ENCODE data around the gene DDX10. TPM values are rescaled to one million over a fixed set of nuclear protein-coding genes. Genes with fewer than 3 reads are reported as not detected.

DDX10 gene
- total RNA-seq, 1 donor from 2014 or later, result 32.2 TPM

GRCh38 chr11:108654994-108655631 is 9.8 kb upstream of the DDX10 start:
- H3K9me3 ChIP-seq (ENCODE audit: insufficient read depth, low read depth, low read length), result no peaks in the 10 kb centered on the region
- H3K36me3 Mint-ChIP-seq (ENCODE audit: low read depth, unreplicated experiment), result no peaks in the 10 kb centered on the region
- H3K27ac Mint-ChIP-seq (ENCODE audit: unreplicated experiment), result no peak overlapping the region
- FAIRE-seq (peak; percentile 79), DNase-seq (ENCODE audit: low read depth) (peak; percentile 18)
- H3K36me3 ChIP-seq (ENCODE audit: insufficient read depth, low read length), result no peaks in the 10 kb centered on the region
- TF ChIP-seq EZH2 (IDR thresholded peaks at IDR 0.05; ENCODE audit: insufficient read depth, low read length) (no peak), CTCF (IDR thresholded peaks at IDR 0.05; ENCODE audit: insufficient read depth, low read depth, low read length) (peak; percentile 65)
- H3K27me3 Mint-ChIP-seq (ENCODE audit: low read depth, unreplicated experiment), result no peaks in the 10 kb centered on the region
- no peak overlapping the region for H3K4me2 ChIP-seq (ENCODE audit: low read length)
- no peak overlapping the region for H3K4me3 ChIP-seq (ENCODE audit: insufficient read depth, low read depth, low read length)
- no peak overlapping the region for H3K9ac ChIP-seq (ENCODE audit: low read length)
- no peaks in the 10 kb centered on the region for H3K9me3 Mint-ChIP-seq (ENCODE audit: unreplicated experiment)
- H3K4me1 ChIP-seq (ENCODE audit: insufficient read depth, low read length), result no peaks in the 10 kb centered on the region
- no peaks in the 10 kb centered on the region for H3K79me2 ChIP-seq (ENCODE audit: insufficient read depth, low read length)
- no peaks in the 10 kb centered on the region for H4K20me1 ChIP-seq (ENCODE audit: insufficient read depth, low read length)
- no peak overlapping the region for H3K27ac ChIP-seq (ENCODE audit: low read depth, low read length)
- no peak overlapping the region for H2AFZ ChIP-seq (ENCODE audit: low read depth, low read length)
- H3K27me3 ChIP-seq (ENCODE audit: insufficient read depth, low read length), result no peaks in the 10 kb centered on the region
- H3K4me1 Mint-ChIP-seq (ENCODE audit: low read depth, unreplicated experiment), result no peaks in the 10 kb centered on the region
- no peak overlapping the region for H3K4me3 Mint-ChIP-seq (ENCODE audit: unreplicated experiment)

DNA sequence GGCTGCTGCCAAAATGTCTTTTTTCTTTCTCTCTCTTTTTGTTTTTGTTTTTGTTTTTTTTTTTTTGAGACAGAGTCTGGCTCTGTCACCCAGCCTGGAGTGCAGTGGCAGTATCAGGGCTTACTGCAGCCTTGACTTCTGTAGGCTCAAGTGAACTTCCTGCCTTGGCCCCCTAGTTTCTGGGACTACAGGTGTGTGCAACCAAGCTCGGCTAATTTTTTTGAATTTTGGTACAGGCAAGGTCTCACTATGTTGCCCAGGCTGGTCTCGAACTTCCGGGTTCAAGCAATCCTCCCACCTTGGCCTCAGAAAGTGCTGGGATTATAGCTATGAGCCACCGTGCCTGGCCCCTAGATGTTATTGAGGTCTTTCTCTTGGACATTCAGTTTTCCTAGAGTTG is 2.2 kb upstream of the DDX10 start:
- no peaks in the 10 kb centered on the region for H3K9me3 ChIP-seq (ENCODE audit: insufficient read depth, low read depth, low read length)
- H3K27me3 ChIP-seq (ENCODE audit: insufficient read depth, low read length), result no peaks in the 10 kb centered on the region
- peaks cover 29% of the 10 kb centered on the region for H3K79me2 ChIP-seq (ENCODE audit: insufficient read depth, low read length)
- no peak overlapping the region for H2AFZ ChIP-seq (ENCODE audit: low read depth, low read length)
- Mint-ChIP-seq H3K36me3 (ENCODE audit: low read depth, unreplicated experiment) (no peaks in the 10 kb centered on the region), H3K4me3 (ENCODE audit: unreplicated experiment) (no peak overlapping the region), H3K4me1 (ENCODE audit: low read depth, unreplicated experiment) (peaks cover 7% of the 10 kb centered on the region), H3K9me3 (ENCODE audit: unreplicated experiment) (no peaks in the 10 kb centered on the region), H3K27ac (ENCODE audit: unreplicated experiment) (no peak overlapping the region), H3K27me3 (ENCODE audit: low read depth, unreplicated experiment) (no peaks in the 10 kb centered on the region)
- no peak for DNase-seq (ENCODE audit: low read depth)
- H3K4me1 ChIP-seq (ENCODE audit: insufficient read depth, low read length), result peaks cover 6% of the 10 kb centered on the region
- H4K20me1 ChIP-seq (ENCODE audit: insufficient read depth, low read length), result peaks cover 9% of the 10 kb centered on the region
- TF ChIP-seq CTCF (IDR thresholded peaks at IDR 0.05; ENCODE audit: insufficient read depth, low read depth, low read length) (no peak), EZH2 (IDR thresholded peaks at IDR 0.05; ENCODE audit: insufficient read depth, low read length) (no peak)
- no peak overlapping the region for H3K4me3 ChIP-seq (ENCODE audit: insufficient read depth, low read depth, low read length)
- FAIRE-seq, result no peak
- H3K4me2 ChIP-seq (ENCODE audit: low read length), result no peak overlapping the region
- H3K9ac ChIP-seq (ENCODE audit: low read length), result no peak overlapping the region
- H3K36me3 ChIP-seq (ENCODE audit: insufficient read depth, low read length), result no peaks in the 10 kb centered on the region
- H3K27ac ChIP-seq (ENCODE audit: low read depth, low read length), result no peak overlapping the region

DNA sequence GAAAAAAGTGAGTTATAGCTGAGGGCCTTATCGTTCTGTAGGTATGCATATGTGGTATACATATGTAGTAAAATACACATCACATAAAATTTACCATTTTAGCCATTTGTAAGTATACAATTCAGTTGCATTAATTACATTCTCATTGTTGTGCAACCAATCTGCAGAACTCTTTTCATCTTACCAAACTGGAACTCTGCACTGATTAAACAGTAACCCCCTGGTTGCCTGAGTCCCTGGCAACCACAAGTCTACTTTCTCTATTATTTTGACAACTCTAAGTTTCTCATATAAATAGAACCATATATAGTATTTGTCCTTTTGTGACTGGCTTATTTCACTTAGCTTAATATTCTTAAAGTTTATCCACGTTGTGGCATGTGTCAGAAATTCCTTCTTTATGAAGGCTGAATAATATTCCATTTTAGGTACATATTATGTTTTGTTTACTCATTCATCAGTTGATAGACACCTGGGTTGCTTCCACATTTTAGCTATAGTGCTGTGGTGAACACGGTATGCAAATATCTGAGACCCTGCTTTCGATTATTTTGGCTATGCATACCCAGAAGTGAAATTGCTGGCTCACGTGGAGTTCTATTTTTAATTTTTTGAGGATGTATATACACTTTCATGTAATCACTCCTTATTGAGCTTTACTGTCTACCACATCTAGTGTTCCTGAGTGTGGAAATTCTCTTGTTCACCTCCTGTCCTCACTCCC is 1.6 kb upstream of the DDX10 start:
- FAIRE-seq, result no peak
- Histone ChIP-seq H3K27ac (ENCODE audit: low read depth, low read length) (no peak overlapping the region), H3K9ac (ENCODE audit: low read length) (no peak overlapping the region), H3K27me3 (ENCODE audit: insufficient read depth, low read length) (no peaks in the 10 kb centered on the region), H2AFZ (ENCODE audit: low read depth, low read length) (no peak overlapping the region), H3K36me3 (ENCODE audit: insufficient read depth, low read length) (no peaks in the 10 kb centered on the region), H3K4me2 (ENCODE audit: low read length) (no peak overlapping the region), H3K9me3 (ENCODE audit: insufficient read depth, low read depth, low read length) (no peaks in the 10 kb centered on the region), H4K20me1 (ENCODE audit: insufficient read depth, low read length) (peaks cover 10% of the 10 kb centered on the region), H3K79me2 (ENCODE audit: insufficient read depth, low read length) (peaks cover 35% of the 10 kb centered on the region), H3K4me1 (ENCODE audit: insufficient read depth, low read length) (peaks cover 6% of the 10 kb centered on the region), H3K4me3 (ENCODE audit: insufficient read depth, low read depth, low read length) (no peak overlapping the region)
- H3K9me3 Mint-ChIP-seq (ENCODE audit: unreplicated experiment), result no peaks in the 10 kb centered on the region
- no peaks in the 10 kb centered on the region for H3K27me3 Mint-ChIP-seq (ENCODE audit: low read depth, unreplicated experiment)
- no peak for DNase-seq (ENCODE audit: low read depth)
- no peak overlapping the region for H3K4me3 Mint-ChIP-seq (ENCODE audit: unreplicated experiment)
- no peaks in the 10 kb centered on the region for H3K36me3 Mint-ChIP-seq (ENCODE audit: low read depth, unreplicated experiment)
- H3K4me1 Mint-ChIP-seq (ENCODE audit: low read depth, unreplicated experiment), result peaks cover 7% of the 10 kb centered on the region
- no peak overlapping the region for H3K27ac Mint-ChIP-seq (ENCODE audit: unreplicated experiment)
- TF ChIP-seq EZH2 (IDR thresholded peaks at IDR 0.05; ENCODE audit: insufficient read depth, low read length), result no peak
- no peak for TF ChIP-seq CTCF (IDR thresholded peaks at IDR 0.05; ENCODE audit: insufficient read depth, low read depth, low read length)
